AML-193 (cell line): ENCODE data around the gene TAC4.

Source experiments
- DNase-seq, 2 experiments: peaks; one replicate each; lab custom pipeline; 2025; lab: John Stamatoyannopoulos, UW

The TAC4 gene

GRCh38 chr17:49848019-49848473, at the start of gene TAC4:
Gene TAC4 (minus strand): TSS chr17:49848069. CDS start chr17:49848017, 52 bp downstream.
- DNase-seq: no peak

- no peak for DNase-seq
Measured at GRCh38 chr17:49896860-49897259, 49.0 kb upstream of the TAC4 start.

- no peak for DNase-seq
Measured at GRCh38 chr17:49896222-49896621, 48.4 kb upstream of the TAC4 start.

- DNase-seq: no peak
Measured at GRCh38 chr17:49895812-49896211, 47.9 kb upstream of the TAC4 start.

- no peak for DNase-seq
Measured at GRCh38 chr17:49894761-49895160, 46.9 kb upstream of the TAC4 start.

- no peak for DNase-seq
Measured at GRCh38 chr17:49891694-49892389, 44.0 kb upstream of the TAC4 start.

GRCh38 chr17:49891271-49891670, 43.4 kb upstream of the TAC4 start:
- no peak for DNase-seq

GRCh38 chr17:49890852-49891251, 43.0 kb upstream of the TAC4 start:
- DNase-seq: no peak

- no peak for DNase-seq
Measured at GRCh38 chr17:49890077-49890821, 42.4 kb upstream of the TAC4 start.

GRCh38 chr17:49889500-49889899, 41.6 kb upstream of the TAC4 start:
- DNase-seq: no peak

- DNase-seq: no peak
Measured at GRCh38 chr17:49887744-49888360, 40.0 kb upstream of the TAC4 start.

GRCh38 chr17:49887086-49887743, 39.3 kb upstream of the TAC4 start:
- no peak for DNase-seq

GRCh38 chr17:49886036-49886435, 38.2 kb upstream of the TAC4 start:
- DNase-seq: no peak

GRCh38 chr17:49882434-49882833, 34.6 kb upstream of the TAC4 start:
- no peak for DNase-seq

- no peak for DNase-seq
Measured at GRCh38 chr17:49881054-49881402, 33.2 kb upstream of the TAC4 start.

- DNase-seq: peak; percentile 52 to 68
Measured at GRCh38 chr17:49880291-49881053, 32.6 kb upstream of the TAC4 start.

- no peak for DNase-seq
Measured at GRCh38 chr17:49878931-49879904, 31.3 kb upstream of the TAC4 start.

GRCh38 chr17:49875685-49876084, 27.8 kb upstream of the TAC4 start:
- no peak for DNase-seq

- DNase-seq: no peak
Measured at GRCh38 chr17:49874911-49875310, 27.0 kb upstream of the TAC4 start.

GRCh38 chr17:49873926-49874325, 26.1 kb upstream of the TAC4 start:
- no peak for DNase-seq

- DNase-seq: no peak
Measured at GRCh38 chr17:49873466-49873865, 25.6 kb upstream of the TAC4 start.
